Measurements from ENCODE around the gene LRIG2.

Gene LRIG2

GRCh38 chr1:113091988-113092594 lies 19.1 kb downstream of the LRIG2 start:
- TF ChIP-seq CTCF (IDR thresholded peaks at IDR 0.05; ENCODE audit: borderline replicate concordance, insufficient read depth, low read depth, low read length): no peak
- no peak overlapping the region for H3K4me3 ChIP-seq (ENCODE audit: low read depth, low read length)

- TF ChIP-seq CTCF (IDR thresholded peaks at IDR 0.05; ENCODE audit: borderline replicate concordance, insufficient read depth, low read depth, low read length): no peak
- no peak overlapping the region for H3K4me3 ChIP-seq (ENCODE audit: low read depth, low read length)
Observed at GRCh38 chr1:113094506-113094905, 21.5 kb downstream of the LRIG2 start.

GRCh38 chr1:113095790-113096455 lies 22.9 kb downstream of the LRIG2 start:
- no peak overlapping the region for H3K4me3 ChIP-seq (ENCODE audit: low read depth, low read length)

GRCh38 chr1:113096493-113096892 lies 23.5 kb downstream of the LRIG2 start:
- no peak for TF ChIP-seq CTCF (IDR thresholded peaks at IDR 0.05; ENCODE audit: borderline replicate concordance, insufficient read depth, low read depth, low read length)
- no peak overlapping the region for H3K4me3 ChIP-seq (ENCODE audit: low read depth, low read length)

More at GRCh38 chr1:113095790-113096455, 22.9 kb downstream of the LRIG2 start:
- TF ChIP-seq CTCF (IDR thresholded peaks at IDR 0.05; ENCODE audit: borderline replicate concordance, insufficient read depth, low read depth, low read length): no peak

GRCh38 chr1:113101588-113101987 lies 28.6 kb downstream of the LRIG2 start:
- no peak overlapping the region for H3K4me3 ChIP-seq (ENCODE audit: low read depth, low read length)
- TF ChIP-seq CTCF (IDR thresholded peaks at IDR 0.05; ENCODE audit: borderline replicate concordance, insufficient read depth, low read depth, low read length): no peak

GRCh38 chr1:113103048-113103447 lies 30.1 kb downstream of the LRIG2 start:
- TF ChIP-seq CTCF (IDR thresholded peaks at IDR 0.05; ENCODE audit: borderline replicate concordance, insufficient read depth, low read depth, low read length): no peak

GRCh38 chr1:113103977-113104376 lies 31.0 kb downstream of the LRIG2 start:
- no peak overlapping the region for H3K4me3 ChIP-seq (ENCODE audit: low read depth, low read length)
- TF ChIP-seq CTCF (IDR thresholded peaks at IDR 0.05; ENCODE audit: borderline replicate concordance, insufficient read depth, low read depth, low read length): no peak

More at GRCh38 chr1:113103048-113103447, 30.1 kb downstream of the LRIG2 start:
- no peak overlapping the region for H3K4me3 ChIP-seq (ENCODE audit: low read depth, low read length)

Measured in GM12875 (cell line).